Suppressor macrophage (primary cell): ENCODE data around the gene DACH2.

Experiments used
- DNase-seq, 4 experiments: peaks; one replicate each; pipeline ENCODE4 v3.0.0-alpha.2; 2020 to 2022

Gene DACH2

DNA sequence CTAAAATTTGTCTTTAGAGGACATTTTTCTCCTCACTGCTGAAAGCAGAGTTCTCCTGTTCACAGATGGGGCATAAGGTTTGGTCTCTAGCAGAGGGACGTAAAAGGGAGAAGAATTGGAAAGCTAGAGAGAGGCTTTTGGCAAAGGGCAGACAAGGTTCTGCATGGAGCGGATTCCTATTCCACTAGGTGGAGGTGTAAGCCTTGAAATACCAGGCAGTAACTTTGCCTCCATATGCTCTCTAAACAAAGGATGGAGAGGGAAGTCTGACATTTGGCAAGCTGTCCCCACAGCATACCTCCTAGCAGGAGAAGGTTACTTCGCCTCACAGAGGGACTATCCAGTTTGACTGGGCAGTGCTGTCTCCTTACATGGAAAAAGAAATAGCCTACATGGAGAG lies 174.7 kb downstream of the DACH2 start:
- DNase-seq, result no peak

DNA sequence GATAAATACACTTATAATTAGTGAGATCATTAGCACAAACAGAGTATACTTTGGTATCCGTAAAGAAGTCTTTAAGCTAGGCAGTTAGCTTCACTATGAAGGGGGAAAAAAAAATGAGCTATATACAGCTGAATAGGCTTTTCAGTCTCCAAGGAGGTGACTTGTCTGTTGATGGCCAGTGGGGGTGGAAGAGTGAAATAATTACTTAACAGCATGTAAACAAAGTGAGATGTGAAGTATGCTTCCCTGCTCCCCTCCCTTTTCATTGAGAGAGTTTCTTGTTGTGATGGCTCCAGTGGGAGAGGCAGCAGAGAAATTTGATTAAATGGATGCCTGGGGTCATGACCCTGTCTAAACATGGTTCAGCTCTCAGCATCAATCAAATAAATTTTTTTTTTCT lies 180.9 kb downstream of the DACH2 start:
- no peak for DNase-seq

DNA sequence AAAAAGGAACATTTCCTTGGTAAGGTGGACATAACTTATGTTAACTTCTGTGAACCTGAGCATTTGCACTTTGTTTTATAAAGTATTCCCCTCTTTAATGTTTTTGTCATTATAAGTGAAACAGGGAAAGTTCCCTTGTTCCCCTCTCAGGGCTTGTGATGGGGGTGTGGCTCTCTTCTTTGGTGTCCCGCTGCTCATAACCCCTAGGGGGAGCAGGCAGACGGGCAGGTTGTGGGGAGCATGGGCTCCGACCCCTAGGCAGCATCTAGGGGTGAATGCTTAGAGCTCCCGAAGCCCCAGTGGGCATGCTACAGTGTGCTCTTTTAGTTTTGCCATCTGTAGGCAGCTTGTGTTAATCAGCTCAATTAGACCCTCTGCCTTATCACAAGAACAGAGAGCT lies 200.4 kb downstream of the DACH2 start:
- no peak for DNase-seq

DNA sequence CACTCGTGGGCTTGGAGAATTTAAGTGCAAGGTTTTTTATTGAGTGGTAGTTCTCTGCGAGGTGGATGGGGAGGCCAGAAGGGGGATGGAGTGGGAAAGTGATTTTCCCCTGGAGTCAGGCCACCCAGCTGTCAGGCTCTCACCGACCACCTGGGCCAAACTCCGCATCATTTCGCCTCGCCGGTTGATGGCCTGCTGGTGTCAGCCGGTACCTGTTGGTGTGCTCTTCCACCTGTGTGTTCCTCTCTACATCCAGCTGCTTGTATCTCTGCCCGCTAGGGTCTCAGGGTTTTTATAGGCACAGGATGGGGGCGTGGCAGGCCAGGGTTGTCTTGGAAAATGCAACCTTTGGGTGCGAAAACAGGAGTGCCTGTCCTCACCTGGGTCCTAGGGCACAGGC lies 200.9 kb downstream of the DACH2 start:
- DNase-seq, result no peak

DNA sequence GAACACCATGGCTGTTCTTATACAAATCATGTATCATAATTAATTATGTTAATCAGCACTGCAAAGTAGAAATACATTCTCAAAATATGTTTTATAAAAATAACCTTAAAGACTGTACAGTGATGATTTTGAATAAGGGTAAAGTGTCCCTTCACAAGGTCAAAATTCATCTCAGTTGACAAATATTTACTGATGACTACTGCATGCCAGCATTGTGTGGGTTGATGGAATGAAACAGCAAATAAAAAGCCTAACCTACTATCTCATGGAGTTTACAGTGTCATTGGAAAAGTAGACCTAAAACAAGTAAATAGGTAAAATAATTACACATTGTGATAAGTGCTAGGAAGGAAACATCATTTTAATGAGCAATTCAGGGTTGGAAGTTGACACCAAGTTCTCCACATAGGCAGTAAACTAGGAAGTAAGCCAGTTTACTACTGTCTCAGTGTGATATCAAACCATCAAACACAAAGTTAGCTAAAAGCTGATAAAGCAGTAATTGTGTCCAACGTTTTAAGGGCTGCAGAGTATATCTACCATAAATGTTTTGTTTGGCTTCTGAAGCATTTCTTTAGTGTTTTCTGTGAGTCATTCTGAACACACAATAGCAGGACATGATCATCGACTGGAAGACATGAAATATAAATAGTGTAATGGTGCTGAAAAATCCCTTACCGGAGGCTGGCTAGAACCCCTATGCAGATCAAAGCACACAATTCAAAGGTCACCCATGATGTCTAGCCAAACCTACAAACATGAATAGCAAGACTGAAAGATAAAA lies 221.8 kb downstream of the DACH2 start:
- no peak for DNase-seq

DNA sequence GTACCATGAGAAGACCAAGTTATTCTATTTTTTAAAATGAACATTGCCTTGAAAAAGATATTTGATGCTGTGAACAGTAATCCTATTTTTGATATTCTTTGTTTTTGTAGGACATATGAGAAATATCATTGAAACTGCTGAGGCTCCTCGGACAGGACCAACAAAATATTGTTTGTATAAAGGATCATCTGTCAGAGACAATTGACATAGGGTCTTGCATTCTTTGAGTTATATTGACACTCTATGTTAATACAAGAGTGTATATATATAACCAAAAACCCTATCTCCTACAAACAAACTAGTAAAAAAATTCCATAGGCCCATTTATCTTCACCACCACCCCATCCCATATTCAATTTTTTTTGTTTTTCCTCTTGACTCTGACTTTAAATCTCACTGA lies 222.7 kb downstream of the DACH2 start:
- DNase-seq, result no peak

DNA sequence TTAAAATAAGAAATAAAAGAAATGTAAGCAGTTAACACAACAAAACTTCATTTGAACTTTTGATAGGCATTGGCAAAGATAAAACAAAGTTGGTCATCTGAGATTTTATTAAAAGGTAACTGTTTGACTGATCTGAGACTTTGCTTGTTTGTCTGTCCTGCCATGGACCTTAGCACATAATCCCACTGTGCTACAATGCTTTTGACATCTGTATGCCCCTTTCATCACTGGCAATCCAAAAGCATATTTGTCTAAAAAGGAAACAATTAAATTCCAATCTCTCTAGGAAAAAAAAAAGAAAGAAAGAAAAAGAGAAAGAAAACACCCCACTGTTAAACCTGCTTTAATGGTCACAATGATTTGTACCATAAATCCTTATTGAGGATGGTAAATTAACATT lies 231.0 kb downstream of the DACH2 start:
- no peak for DNase-seq

DNA sequence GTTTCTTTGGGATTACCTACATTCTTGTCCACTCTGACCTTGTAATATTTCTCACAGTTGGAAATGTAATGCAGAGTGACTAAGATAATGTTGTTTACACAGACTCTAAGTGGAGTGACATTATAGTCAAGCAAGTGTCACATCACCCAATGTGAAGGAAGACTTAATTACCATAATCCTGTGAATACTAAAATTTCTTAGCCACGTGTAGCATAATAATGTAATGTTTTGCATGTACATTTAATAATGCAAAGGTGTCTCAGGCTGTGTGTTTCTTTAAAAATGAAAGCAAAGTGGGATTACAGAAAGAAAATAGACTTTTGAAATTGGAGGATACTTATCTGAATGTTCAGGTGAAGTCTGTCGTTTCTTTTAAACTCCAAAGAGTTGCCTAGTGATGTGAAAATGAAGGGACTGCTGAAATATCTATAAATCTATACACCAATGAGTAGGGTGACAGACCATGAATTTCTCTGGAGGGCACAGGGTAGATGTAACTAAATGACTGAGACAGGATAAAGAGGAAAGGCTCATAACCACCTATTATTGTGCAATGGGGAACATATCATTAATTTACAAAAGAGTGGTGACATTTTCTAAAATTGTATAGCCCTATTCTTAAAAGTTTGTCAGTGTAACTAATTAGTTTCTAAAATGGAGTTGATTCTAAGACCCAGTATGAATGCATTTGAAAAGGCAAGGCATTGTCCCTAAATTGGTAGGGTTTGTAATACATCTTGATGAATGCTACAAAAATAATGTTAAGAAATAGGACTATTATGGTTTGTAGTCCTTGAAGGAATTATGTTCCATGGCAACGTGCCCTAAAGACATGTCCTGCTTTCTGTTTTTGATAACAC lies 235.7 kb downstream of the DACH2 start:
- no peak for DNase-seq

DNA sequence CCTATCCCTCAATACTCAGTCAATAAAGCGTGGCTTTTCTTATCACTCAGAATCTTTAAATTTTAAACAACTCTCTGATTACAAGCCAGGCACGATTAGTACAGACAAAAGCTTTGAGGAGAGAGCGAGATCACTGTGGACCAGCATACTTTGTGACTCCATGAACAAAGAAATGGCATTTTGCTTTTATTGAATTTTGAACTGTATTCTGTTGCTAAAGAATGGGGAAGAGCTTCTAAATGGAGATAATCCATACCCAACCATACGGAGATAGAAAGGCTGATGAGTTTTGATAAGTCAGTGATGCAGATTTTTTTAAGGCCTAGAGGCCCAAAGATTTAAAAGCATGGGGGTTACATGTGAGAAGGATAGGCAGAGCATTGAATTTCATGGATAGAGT lies 259.1 kb downstream of the DACH2 start:
- DNase-seq, result no peak

DNA sequence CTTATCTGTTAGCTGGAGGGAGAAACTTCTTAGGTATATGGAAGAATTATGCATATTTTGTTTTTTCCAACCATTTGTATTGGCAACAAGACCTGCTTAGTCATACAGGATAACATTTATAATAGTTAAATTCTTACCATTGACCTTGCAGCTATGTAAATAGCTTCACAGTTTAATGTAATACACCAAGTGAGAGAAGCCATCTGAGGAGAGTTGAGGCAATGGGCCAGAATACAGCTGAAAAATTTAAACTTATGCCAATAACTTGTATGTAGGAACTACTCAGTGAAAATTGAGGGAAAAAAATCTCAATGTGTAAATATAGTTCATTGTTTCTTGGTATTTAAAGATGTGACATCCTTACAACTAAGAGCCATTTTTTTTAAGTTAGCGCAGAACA lies 273.5 kb downstream of the DACH2 start:
- DNase-seq, result no peak

DNA sequence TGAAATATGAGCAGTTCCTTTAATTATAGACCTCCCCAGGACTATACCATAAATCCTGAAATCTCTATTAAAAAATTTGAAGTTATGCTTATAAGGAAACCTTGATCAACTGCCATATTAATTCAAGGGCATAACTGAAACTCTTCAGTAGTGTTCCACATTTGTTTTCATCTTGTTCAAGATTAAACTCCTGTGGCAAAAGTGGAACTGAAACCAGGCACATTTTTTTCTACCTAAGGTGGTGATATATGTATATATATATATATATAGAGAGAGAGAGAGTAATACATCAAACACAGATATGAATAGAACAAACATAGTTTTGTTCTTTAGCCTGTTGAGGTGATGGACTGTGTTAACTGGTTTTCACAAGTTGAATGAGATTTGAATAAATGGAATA lies 287.9 kb downstream of the DACH2 start:
- DNase-seq, result no peak

DNA sequence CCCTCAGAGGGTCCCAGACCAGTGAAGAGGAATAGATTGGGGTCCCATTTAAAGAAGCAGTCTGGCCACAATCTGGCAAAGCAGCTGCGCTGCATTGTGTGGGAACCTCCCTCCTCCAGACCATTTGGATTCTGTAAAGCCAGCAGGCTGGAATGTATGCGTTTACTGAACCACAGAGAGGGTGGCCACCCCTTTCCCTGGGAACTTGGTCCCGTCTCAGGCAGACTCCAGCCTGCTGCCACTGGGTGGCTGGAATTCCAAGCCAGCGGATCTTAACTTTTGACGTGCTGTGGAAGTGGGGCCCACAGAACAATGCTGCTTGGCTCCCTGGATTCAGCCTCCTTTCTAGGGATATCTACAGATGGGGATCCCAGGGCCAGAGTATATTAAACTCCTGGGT lies 307.2 kb downstream of the DACH2 start:
- DNase-seq, result no peak

DNA sequence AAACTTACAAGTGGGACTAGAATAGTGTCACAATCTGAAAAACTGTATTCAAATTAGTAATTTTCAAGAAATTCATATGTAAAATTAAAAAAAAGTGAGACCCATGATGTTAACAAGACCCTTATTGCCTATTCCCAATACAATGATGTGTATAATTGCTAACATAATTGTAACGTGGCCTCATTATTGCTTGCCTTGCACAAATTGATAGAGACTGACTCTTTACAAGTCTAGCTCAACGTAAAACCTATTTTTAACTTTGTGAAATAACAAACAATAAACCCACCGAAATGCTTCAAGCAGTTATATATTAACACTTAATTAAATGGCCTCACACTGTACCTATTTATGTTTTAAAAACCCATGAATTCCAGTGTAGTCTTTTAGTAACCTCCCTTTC lies 312.5 kb downstream of the DACH2 start:
- DNase-seq, result no peak

DNA sequence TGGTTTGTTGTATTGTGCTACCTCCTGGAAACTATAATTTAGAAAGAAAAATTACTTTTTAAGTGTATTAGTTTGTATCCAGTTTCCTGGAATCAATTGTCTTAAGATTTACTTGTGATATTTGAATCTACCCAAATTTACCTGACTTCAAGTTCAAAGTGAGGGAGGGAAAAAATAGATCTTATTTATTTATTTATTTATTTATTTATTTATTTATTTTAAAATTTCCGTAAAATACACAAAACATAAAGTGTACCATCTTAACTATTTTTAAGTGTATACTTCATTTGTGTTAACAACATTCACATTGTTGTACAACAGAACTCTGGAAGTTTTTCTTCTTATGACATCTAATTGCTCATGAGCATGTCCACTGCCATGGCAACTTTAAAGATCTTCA lies 356.0 kb downstream of the DACH2 start:
- DNase-seq, result no peak

DNA sequence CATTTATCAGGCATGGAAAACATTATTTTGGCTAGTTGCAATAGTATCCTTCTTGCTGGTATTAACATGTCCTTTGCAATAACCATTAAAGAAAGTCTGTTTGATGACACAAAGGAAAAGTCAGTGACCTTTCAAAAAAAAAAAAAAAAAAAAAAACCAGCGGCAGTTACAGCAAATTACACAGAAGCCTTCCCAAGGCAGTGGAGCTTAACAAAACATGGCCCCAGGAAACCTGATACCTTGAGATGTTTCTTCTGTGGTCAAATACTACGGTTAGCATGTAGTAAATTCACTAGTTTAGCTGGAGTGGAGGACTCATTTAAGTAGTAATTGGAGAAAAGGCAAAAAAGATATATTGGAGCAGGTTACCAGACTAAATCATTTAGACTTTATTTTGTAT lies 359.1 kb downstream of the DACH2 start:
- no peak for DNase-seq

DNA sequence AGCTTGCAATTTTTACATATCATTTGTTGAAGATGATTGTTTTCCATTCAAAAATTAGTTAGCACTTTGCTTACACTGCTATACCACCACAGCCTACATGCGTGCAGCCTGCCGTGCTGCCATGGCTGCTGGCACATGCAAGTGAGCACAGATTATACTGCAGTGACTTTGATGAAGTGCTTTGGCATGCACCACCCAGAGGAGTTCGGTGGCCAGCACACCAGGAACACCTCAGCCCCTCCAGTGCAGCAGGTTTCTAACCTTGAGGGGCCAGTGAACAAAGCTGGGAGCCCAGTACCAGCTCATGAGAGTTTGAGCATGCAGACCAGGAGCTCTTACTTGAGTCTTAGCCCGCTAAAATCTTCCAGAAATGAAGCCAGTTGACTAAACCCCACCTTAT lies 431.5 kb downstream of the DACH2 start:
- DNase-seq, result no peak

DNA sequence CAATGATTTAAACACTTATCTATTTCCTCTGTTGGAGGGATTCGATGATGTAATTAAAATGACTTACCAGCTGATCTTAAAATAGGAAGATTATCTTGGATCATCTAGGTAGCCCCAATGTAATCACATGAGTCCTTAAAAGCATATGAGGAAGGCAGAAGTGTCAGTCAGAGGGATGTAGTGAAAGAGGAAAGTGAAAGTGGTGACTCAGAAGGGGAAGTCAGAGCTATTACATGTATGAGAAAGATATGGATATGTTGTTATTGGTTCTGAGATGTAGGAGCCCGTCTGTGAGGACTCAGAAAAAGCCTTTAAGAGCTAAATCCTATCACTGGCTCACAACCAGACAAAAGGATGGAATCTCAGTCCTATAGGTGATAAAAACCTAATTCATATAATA lies 456.4 kb downstream of the DACH2 start:
- DNase-seq, result peak in 2 of 4 experiments; percentile 1 to 4

DNA sequence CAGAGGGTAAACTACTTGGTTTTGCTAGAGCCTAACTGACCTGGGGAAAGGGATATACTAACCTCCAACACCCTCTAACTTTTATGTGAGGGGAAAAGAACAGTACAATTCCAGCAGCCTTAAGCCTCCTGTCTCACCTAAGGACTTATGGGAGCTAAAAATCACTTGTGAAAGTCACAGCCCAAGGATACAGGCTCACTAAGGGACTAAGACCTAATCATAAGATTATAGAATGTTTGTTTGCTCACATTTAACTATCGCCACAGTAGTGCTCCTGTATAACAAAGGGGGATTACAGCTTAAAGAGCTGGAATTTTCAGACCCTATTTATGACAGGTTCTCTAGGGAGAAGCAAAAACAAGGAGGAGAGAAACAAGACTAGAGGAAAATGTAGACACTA lies 548.7 kb downstream of the DACH2 start:
- DNase-seq, result no peak

DNA sequence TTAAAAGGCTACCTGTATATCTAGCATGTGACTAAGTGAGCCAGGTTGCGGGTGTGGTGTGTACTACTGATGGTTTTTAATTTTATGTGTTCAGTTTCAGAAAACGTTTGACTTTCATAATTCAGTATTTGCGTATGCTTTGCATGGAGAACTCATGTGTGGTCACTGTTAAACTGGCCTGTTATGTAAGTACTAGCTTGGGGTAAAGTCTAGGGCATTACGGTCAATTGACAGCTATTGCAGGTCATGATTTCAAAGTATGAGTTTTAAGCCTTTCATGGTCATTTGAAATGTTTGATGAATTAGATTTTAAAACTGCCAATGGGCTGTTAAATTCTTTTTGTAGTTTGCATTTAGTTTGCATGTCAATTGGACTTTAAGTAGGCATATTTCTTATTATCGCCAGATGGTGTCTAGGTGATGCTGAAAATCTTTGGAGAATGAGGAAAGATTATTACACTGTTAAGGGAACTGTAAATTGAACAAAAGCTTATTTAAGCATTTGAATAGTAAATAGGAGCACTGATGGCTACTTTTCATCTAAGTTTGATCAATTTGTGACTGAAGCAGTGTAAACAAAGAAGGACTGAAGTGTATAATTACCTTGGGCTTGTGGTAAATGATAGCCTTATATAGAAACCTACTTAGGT lies 563.4 kb downstream of the DACH2 start:
- no peak for DNase-seq

DNA sequence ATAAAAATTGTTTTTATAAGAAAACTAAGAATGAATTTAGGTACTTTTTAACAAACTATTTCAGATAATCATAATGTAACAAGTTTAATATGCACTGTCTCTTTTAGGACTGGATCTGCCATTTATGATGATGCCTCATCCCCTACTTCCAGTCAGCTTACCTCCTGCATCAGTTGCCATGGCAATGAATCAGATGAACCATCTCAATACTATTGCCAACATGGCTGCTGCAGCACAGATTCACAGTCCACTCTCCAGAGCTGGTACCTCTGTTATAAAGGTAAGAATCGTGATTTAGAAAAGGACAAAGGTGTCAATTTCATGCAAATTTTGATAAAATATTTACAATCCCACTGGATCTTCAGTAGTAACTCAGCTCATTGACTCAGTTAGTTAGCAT lies 566.2 kb downstream of the DACH2 start:
- DNase-seq, result no peak

DNA sequence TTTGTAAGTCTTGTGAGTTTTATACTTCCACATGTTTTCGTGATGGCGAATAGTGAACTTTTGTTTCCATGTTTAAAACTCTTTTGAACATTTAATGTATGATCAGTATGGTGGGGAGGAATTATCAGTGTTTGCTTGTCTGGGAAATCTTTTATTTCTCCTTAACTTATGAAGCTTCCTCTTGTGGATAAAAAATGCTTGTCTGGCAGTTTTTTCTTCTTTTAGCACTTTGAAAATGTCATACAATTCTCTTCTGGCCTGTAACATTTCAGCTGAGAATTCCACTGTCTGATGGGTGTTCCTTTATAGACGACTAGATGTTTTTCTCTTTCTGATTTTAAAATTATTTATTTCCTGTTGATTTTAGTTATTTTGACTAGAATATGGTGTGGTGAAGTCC lies 576.0 kb downstream of the DACH2 start:
- DNase-seq, result no peak

DNA sequence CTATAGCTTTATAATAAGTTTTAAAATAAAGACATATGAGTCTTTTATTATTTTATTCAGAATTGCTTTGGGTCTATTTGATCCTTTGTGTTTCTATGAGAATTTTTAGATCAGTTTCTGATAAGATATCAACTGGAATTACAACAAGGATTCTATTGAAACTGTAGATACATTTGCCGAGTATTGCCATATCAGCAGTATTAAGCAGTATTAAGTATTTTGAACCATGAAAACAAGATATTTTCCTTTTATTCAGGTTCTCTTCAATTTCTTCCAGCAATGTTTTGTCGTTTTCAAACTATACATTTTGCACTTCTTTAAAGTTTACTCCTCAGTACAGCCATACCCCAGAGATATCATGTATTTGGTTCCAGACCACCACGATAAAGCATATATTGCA lies 598.8 kb downstream of the DACH2 start:
- DNase-seq, result no peak

DNA sequence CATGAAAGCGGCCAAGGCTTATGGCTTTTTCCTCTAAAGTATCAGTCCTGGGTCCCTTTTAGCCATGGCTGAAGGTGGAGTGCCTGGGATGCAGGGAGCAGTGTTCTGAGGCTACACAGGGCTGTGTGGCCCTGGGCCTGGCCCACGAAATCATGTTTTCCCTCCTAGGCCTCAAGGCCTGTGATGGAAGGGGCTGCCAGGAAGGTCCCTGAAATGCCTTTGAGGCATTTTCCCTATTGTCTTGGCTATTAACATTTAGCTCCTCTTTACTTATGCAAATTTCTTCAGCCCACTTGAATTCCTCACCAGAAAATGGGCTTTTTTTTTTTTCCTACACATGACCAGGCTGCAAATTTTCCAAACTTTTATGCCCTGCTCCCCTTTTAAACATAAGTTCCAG lies 657.0 kb downstream of the DACH2 start:
- no peak for DNase-seq

DNA sequence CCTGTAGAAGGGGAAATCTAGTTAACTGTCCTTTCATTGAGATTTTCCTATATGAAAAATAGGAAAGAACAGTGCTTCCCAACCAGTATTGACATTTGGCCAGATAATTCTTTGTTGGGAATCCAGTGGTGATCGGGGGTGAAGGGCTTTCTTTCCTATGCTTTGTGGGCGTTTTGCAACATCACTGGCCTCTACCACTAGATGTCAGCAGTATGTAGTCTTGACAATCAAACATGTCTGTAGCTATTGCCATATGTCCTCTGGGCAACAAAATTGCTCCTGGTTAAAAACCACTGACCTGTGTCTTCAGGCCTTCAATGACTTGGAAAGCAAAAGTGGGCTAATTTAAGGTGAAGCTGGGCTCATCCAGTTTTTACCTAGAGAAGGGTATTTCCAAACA lies 658.5 kb downstream of the DACH2 start:
- no peak for DNase-seq
